OCI-LY3 (cell line): ENCODE data around the gene HSPBP1.

Experiments used
- EZH2phosphoT487 ChIP-seq: fragments of 200-600 bp; shearing (Covaris generic); IDR thresholded peaks from 2 replicates; pipeline ENCODE4 v1.6.1; 2018; ENCODE audit warnings: antibody characterized with exemption, mixed run types, low read depth
- TF ChIP-seq, protein P1 (sequence below): fragments of 200-600, 300-600 bp; sonication (generic); IDR thresholded peaks from 2 replicates; pipeline ENCODE4 v1.5.1; 2014; ENCODE audit warnings: antibody characterized with exemption, low read length, low read depth

DNA sequence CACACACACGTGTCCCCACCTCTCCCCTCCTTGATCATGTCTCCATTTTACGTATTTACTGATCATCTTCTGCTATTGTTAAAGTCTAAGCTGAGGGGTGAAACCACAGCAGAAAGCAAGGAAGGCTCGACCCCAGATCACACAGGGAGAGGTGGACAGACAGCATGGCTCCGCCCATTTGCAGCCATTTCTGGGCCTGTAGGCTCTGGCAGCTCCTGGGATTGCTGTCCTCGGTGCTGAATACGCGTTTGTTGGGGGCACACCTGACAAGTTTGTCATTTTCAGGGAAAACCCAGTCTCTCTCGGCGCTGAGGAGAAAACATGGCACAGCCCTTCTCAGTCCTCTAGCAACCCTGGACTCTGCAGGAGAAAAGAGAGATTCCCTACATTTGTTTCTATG lies 59.4 kb downstream of the HSPBP1 start:
- TF ChIP-seq, protein P1, sequence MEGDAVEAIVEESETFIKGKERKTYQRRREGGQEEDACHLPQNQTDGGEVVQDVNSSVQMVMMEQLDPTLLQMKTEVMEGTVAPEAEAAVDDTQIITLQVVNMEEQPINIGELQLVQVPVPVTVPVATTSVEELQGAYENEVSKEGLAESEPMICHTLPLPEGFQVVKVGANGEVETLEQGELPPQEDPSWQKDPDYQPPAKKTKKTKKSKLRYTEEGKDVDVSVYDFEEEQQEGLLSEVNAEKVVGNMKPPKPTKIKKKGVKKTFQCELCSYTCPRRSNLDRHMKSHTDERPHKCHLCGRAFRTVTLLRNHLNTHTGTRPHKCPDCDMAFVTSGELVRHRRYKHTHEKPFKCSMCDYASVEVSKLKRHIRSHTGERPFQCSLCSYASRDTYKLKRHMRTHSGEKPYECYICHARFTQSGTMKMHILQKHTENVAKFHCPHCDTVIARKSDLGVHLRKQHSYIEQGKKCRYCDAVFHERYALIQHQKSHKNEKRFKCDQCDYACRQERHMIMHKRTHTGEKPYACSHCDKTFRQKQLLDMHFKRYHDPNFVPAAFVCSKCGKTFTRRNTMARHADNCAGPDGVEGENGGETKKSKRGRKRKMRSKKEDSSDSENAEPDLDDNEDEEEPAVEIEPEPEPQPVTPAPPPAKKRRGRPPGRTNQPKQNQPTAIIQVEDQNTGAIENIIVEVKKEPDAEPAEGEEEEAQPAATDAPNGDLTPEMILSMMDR = no peak
- no peak for TF ChIP-seq EZH2phosphoT487
